Subcutaneous abdominal adipose tissue (tissue), 5 donors: ENCODE results near the gene PON1.

Source experiments
- H3K27ac ChIP-seq: one replicate; pipeline ENCODE4 v1.7.0; 2013; ENCODE audit warnings: low read depth, mild to moderate bottlenecking, inconsistent platforms, low read length, moderate library complexity
- H3K27me3 ChIP-seq, 5 donors: one replicate each; pipeline ENCODE4 v1.7.0; 2013; ENCODE audit warnings: low read length in 5 of 5, inconsistent platforms in 1 of 5; ENCODE audit not compliant: control insufficient read depth in 5 of 5, insufficient read depth in 4 of 5
- H3K36me3 ChIP-seq, 5 donors: one replicate each; pipeline ENCODE4 v1.7.0; 2013; ENCODE audit warnings: low read length in 5 of 5; ENCODE audit not compliant: control insufficient read depth in 5 of 5, insufficient read depth in 5 of 5
- H3K4me1 ChIP-seq, 5 donors: one replicate each; pipeline ENCODE4 v1.7.0; 2013; ENCODE audit warnings: low read length in 5 of 5, mild to moderate bottlenecking in 3 of 5, moderate library complexity in 1 of 5; ENCODE audit not compliant: control insufficient read depth in 5 of 5, insufficient read depth in 5 of 5
- H3K4me3 ChIP-seq, 5 donors: one replicate each; pipeline ENCODE4 v1.7.0; 2013; ENCODE audit warnings: low read length in 5 of 5, low read depth in 1 of 5
- H3K9ac ChIP-seq, 5 donors: one replicate each; pipeline ENCODE4 v1.7.0; 2013; ENCODE audit warnings: low read length in 5 of 5, mild to moderate bottlenecking in 4 of 5, moderate library complexity in 3 of 5
- H3K9me3 ChIP-seq, 5 donors: one replicate each; pipeline ENCODE4 v1.7.0; 2013; ENCODE audit warnings: low read length in 5 of 5; ENCODE audit not compliant: control insufficient read depth in 5 of 5
- donor health status: healthy.
- donor health status: healthy.
- donor health status: healthy.
- donor health status: healthy.
- donor health status: healthy.

The PON1 gene

GRCh38 chr7:95319570-95319969 lies 4.8 kb downstream of the PON1 start:
- Histone ChIP-seq H3K4me1 (no peaks in the 10 kb centered on the region), H3K9ac (no peak overlapping the region), H3K27ac (no peak overlapping the region), H3K4me3 (no peak overlapping the region), H3K27me3 (peaks cover 0 to 9% (median 8%) of the 10 kb centered on the region in 5 donors), H3K9me3 (no peaks in the 10 kb centered on the region), H3K36me3 (no peaks in the 10 kb centered on the region)

- no peaks in the 10 kb centered on the region for H3K9me3 ChIP-seq
Observed at GRCh38 chr7:95318501-95319100, 5.7 kb downstream of the PON1 start.

DNA sequence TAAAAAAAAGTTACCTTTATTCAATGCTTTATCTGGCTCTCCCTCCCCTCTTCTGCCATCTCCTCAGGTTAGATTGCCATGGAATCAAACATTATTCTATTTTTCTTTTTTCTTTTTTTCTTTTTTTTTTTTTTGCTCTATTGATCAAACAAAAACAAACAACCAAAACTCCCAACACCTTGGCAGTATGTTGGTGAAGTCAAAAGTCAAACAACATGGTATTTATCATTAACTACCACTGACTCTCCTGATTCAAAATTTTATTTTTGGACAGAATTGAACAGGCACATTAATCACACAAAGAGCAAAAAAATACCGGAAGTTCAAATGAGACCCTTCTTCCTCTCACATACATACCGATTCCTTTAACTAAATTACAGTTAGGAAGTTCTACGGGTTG lies 6.4 kb downstream of the PON1 start:
- peaks cover 0 to 3% (median 0%) of the 10 kb centered on the region in 5 donors for H3K27me3 ChIP-seq
- no peak overlapping the region for H3K9ac ChIP-seq
- no peak overlapping the region for H3K4me3 ChIP-seq
- no peaks in the 10 kb centered on the region for H3K36me3 ChIP-seq
- no peaks in the 10 kb centered on the region for H3K9me3 ChIP-seq
- no peaks in the 10 kb centered on the region for H3K4me1 ChIP-seq
- H3K27ac ChIP-seq, result no peak overlapping the region

More at GRCh38 chr7:95318501-95319100, 5.7 kb downstream of the PON1 start:
- H3K4me1 ChIP-seq, result no peaks in the 10 kb centered on the region
- no peak overlapping the region for H3K27ac ChIP-seq
- H3K9ac ChIP-seq, result no peak overlapping the region
- H3K4me3 ChIP-seq, result no peak overlapping the region
- no peaks in the 10 kb centered on the region for H3K36me3 ChIP-seq
- H3K27me3 ChIP-seq, result peaks cover 0 to 4% (median 0%) of the 10 kb centered on the region in 5 donors

- Histone ChIP-seq H3K27me3 (no peaks in the 10 kb centered on the region), H3K4me3 (no peak overlapping the region), H3K27ac (no peak overlapping the region), H3K36me3 (no peaks in the 10 kb centered on the region), H3K9me3 (no peaks in the 10 kb centered on the region), H3K9ac (no peak overlapping the region), H3K4me1 (no peaks in the 10 kb centered on the region)
Observed at GRCh38 chr7:95317546-95317945, 6.8 kb downstream of the PON1 start.

DNA sequence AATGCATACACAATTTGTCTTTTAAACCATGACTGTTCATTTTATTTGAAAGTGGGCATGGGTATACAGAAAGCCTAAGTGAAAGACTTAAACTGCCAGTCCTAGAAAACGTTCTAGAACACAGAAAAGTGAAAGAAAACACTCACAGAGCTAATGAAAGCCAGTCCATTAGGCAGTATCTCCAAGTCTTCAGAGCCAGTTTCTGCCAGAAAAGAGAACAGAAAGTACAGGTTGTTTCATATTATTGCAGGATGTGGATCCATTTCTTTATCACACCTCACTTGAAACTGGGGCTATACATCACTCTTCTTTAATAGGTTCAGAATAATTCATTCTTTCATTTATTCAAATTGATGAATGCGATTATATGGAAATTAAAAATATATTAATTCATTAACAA lies 7.7 kb downstream of the PON1 start:
- Histone ChIP-seq H3K27me3 (no peaks in the 10 kb centered on the region), H3K36me3 (no peaks in the 10 kb centered on the region), H3K4me1 (no peaks in the 10 kb centered on the region), H3K4me3 (no peak overlapping the region), H3K9ac (no peak overlapping the region), H3K27ac (no peak overlapping the region), H3K9me3 (no peaks in the 10 kb centered on the region)

DNA sequence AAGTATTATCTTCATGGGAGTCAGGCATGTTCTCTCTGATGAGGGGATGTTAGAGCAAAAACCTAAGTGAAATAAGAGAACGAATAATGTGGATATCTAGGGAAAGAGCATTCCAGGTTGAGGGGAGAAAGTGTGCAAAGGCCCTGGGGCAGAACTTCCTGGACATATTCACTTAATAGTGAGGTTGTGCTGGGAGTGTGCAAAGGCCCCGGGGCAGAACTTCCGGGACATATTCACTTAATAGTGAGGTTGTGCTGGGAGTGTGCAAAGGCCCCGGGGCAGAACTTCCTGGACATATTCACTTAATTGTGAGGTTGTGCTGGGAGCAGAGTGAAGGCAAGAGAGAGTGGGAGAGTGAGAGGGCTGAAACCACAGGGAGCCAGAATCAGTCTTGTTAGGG lies 11.8 kb downstream of the PON1 start:
- no peak overlapping the region for H3K4me3 ChIP-seq
- H3K9ac ChIP-seq, result no peak overlapping the region
- no peaks in the 10 kb centered on the region for H3K27me3 ChIP-seq
- no peaks in the 10 kb centered on the region for H3K36me3 ChIP-seq
- H3K4me1 ChIP-seq, result no peaks in the 10 kb centered on the region
- H3K9me3 ChIP-seq, result no peaks in the 10 kb centered on the region
- H3K27ac ChIP-seq, result no peak overlapping the region

DNA sequence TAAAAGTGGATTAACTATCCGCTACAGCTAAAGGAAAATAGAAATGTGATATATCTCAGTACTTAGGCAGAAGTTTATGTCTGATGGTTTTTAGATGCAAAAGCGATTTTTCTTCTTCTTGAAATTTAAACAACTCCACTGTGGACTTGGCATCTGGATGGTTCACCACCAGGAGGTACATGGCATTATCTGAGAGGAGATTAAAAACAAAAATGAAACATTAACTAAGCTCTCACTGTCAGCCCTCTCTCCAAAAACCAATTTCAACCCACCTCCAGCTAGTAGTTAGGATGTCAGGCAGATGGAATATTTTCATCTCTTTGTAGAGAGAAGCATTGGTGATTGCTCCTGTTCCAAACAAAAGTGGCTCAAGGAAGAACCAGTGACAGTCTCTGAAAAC lies 12.9 kb downstream of the PON1 start:
- H3K9me3 ChIP-seq, result no peaks in the 10 kb centered on the region
- H3K27ac ChIP-seq, result no peak overlapping the region
- H3K4me1 ChIP-seq, result no peaks in the 10 kb centered on the region
- no peak overlapping the region for H3K4me3 ChIP-seq
- no peak overlapping the region for H3K9ac ChIP-seq
- H3K36me3 ChIP-seq, result no peaks in the 10 kb centered on the region
- H3K27me3 ChIP-seq, result no peaks in the 10 kb centered on the region

DNA sequence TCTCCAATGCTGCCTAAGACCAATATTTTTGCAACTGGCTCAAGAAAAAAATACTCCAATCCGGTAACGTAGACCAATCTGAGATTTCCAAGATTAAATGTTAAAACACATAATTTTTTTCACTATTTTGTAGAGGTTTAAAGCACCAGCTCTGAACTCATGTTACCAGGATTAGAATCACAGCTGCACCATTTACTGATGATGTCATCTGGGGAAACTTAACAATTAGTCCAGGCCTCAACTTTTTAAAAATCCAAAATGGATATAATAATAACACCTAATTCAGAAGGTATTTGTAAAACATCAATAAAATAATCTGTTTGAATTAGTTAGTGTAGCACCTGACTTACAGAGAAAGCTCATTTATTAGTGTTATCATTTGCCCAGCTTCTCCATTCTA lies 14.4 kb downstream of the PON1 start:
- Histone ChIP-seq H3K9me3 (no peaks in the 10 kb centered on the region), H3K27ac (no peak overlapping the region), H3K4me1 (no peaks in the 10 kb centered on the region), H3K4me3 (no peak overlapping the region), H3K27me3 (peaks cover 0 to 2% (median 0%) of the 10 kb centered on the region in 5 donors), H3K9ac (no peak overlapping the region), H3K36me3 (no peaks in the 10 kb centered on the region)

DNA sequence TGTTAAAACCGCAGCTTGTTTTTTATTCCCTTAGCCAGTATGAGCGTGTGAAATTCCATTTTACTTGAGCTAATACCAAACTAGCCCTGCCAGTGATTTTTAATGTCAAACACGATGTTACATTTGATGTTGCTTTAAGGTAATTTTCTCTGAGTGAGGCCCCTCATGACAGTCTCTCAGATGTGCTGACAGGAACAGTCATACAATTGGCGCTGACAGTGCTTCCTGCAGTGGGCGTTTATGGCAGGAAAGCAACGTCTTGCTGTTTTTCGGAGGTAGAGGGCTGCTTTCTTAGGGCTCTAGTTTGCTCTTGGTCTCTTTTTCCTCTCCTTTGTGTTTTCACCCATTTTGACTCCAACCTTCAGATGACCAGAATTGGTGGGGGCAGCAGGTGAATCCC lies 19.3 kb downstream of the PON1 start:
- Histone ChIP-seq H3K4me1 (no peaks in the 10 kb centered on the region), H3K27me3 (peaks cover 0 to 2% (median 0%) of the 10 kb centered on the region in 5 donors), H3K9ac (no peak overlapping the region), H3K4me3 (no peak overlapping the region), H3K36me3 (no peaks in the 10 kb centered on the region), H3K9me3 (no peaks in the 10 kb centered on the region), H3K27ac (no peak overlapping the region)

GRCh38 chr7:95303013-95303905 lies 21.1 kb downstream of the PON1 start:
- H3K9ac ChIP-seq, result no peak overlapping the region
- no peaks in the 10 kb centered on the region for H3K9me3 ChIP-seq
- H3K27ac ChIP-seq, result no peak overlapping the region
- no peaks in the 10 kb centered on the region for H3K4me1 ChIP-seq
- H3K36me3 ChIP-seq, result no peaks in the 10 kb centered on the region
- H3K4me3 ChIP-seq, result no peak overlapping the region
- H3K27me3 ChIP-seq, result peaks cover 0 to 2% (median 0%) of the 10 kb centered on the region in 5 donors
